ENCODE results near the gene KDM2B.

The KDM2B gene

DNA sequence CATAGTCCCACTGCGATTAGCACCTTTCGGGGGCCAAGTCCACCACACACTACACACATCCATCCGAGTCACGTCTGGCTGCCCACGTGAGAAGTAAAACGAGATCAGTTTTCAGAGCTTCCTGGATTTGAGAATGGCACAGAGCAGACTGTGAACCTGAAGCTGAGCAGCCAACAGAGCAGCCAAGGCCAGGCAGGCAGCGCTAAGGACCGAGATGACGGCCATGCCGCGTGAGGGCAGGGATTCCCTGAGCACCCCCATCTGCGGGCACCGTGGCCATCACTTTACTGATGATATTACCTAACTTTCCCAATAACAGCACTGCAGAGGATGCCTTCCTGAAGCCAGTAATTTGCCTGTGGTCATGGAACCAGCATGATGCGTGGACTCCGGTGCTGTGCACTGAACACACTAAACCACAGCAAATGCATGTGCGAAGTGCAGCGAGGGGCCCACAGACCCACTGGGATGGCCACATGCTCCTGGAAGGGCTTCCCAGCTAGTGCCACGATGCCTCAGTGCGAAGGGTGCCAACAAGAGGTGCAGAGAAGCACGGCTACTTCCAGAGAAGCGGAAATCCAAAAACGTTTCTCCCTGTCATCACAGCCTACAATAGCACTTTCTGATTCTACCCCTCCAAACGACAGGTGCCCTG, 124.9 kb downstream of the KDM2B start:
- DNase-seq: no peak

DNA sequence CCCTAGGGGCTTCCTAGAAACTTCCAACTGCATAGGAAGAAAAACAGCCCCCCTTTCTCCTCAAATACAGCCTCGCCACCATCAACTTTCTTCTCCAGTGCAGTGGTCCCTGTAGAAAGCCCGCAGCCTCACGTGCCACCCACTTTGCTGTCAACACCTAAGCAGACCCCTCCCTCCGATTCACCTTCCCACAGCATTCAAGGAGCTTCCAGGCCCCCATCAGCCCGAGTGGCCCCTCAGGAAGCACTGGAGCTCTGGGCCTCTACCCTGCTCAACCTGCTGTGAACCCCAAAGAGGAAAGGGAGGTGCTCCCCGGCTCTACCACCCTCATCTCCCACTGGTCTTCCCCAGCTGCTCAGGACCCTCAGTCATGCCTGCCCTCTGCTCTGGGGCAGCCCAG, 125.9 kb downstream of the KDM2B start:
- no peak for DNase-seq

DNA sequence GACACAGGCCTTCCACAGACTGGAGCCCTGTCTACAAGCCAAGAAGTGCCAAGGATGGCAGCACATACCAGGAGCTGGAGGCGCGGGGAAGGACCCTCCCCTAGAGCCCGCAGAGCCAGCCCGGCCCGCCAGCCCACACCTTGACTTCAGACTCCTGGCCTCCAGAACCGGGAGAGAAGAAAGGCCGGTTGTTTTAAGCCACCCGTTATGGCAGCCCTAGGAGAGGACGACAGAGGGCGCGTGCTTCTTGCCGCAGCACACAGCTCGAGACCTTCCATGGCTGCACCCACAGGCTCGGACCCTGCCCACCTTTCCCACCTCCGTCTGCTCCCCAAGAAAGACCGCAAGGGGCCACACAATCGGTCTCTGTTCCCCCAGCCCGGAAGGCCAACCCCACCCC, 127.2 kb downstream of the KDM2B start:
- DNase-seq: no peak

DNA sequence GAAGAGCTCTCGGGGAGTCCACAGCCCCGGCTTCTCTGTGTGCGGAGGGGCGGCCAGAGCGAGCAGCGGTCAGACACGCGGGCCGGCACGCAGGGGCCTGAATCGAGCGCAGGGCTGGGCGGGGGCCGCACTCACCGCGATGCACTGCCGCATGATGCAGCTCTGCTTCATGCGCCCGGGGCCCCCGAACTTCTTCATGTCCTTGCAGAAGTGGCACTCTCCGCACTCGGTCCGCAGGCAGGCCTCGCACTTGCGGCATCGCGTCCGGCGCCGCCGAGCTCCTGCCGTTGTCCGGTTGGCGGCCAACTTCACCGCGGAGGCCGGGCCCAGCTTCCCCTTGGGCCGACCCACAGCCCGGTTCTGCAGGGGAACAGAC, 127.8 kb downstream of the KDM2B start:
- no peak for DNase-seq

DNA sequence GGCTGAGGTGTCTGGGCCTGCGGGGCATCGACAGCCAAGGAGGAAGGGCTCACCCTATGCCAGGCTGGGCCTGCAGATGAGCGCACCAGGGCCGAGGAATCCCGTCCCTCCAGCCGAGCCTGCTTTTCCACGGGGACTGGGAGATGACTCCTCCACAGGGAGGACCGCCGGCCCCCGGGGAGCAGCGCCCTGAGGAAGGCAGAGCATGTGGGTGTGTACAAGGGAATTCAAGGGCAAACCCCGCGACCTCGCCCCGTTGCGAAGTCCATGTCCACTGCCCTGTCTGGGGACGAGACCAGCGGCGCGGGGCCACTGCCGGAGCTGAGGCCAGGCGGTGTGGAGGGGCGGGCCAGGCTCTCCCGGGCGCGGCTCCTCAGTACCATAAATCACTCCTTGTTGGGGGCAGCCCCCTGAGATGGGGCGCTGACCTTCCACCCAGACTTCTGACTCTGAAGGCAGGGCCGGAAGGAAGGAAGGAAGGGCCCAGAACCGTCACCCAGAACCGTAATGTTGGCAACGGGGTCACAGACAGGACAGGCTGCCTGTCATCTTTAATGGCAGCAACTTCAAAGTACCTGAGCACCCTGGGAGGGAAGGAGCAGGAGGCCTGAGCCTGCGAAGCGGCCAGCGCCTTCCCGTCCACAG, 128.4 kb downstream of the KDM2B start:
- no peak for DNase-seq

DNA sequence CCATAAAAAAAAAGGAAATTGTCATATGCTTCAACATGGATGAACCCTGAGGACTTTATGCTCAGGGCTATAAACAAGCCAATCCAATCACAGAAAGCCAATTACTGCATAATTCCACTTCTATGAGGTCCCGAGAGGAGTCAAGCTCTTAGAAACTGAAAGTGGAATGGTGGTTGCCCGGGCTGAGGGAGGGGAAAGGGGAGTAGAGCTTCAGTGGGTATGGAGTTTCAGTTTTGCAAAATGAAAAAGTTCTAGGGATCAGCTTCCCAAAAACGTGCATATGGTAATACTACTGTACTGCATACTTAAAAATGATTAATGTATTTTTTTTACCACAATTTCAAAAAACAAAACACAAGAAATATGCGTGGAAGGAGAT, 128.9 kb downstream of the KDM2B start:
- no peak for DNase-seq

DNA sequence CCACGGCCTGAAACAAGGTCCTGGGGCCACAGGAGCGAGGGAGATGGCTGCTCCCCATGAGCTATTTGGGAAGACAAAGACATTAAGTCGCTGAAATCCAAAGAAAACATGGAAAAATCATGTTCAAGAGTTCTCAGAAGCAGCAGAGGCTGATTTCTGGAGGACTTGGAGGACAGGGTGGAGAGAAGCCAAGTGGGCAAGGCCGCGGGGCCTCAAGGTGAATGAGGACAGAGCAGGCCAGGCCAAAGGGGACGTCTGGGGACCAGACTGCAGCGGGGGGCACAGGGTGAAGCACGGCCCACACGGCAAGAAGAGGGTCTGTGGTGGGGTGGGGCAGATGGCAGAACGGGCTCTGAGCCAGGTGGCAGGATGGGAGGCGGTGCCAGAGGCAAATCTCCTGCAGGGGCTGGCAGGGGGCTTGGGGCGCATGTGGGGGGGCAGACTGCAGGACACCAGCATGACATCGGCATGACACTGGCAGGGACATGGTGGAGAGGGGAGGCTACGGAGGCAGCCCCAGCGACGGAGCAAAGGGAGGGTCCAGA, 132.0 kb downstream of the KDM2B start:
- no peak for DNase-seq

DNA sequence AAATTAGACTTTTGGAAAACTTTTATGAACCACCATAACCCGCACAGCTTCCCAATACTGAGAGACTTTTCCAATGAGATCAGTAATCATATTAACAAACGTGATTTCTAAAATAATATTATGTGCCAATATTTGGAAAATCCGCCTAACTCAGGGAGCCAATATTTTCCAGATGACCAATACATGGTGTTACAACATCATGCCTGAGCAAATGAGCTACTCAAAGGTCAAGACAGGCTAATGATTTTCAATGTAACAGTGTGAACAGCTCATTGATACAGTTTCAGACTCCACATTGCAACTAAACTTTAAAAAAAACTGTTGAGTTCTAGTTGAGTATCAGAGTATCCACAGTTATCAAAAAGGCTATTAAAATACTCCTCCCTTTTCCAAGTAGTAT, 134.1 kb downstream of the KDM2B start:
- DNase-seq: no peak

DNA sequence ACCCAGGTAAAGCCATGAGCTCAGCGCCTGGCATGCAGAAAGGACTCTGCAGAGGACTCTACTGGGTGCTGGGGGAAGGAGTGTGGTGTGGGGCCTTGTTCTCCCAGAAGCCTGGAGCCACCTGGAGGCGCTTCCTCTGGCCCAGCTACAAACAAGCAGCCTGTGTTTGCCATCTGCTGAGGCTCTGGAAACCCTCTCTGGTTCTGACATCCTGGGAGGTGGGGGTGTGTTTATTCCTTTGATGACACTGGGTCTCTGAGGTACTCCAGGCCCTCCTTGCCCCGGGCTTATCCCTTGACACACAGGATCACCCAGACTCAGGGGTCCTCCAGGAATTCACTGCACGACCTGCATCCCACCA, 136.0 kb downstream of the KDM2B start:
- no peak for DNase-seq

DNA sequence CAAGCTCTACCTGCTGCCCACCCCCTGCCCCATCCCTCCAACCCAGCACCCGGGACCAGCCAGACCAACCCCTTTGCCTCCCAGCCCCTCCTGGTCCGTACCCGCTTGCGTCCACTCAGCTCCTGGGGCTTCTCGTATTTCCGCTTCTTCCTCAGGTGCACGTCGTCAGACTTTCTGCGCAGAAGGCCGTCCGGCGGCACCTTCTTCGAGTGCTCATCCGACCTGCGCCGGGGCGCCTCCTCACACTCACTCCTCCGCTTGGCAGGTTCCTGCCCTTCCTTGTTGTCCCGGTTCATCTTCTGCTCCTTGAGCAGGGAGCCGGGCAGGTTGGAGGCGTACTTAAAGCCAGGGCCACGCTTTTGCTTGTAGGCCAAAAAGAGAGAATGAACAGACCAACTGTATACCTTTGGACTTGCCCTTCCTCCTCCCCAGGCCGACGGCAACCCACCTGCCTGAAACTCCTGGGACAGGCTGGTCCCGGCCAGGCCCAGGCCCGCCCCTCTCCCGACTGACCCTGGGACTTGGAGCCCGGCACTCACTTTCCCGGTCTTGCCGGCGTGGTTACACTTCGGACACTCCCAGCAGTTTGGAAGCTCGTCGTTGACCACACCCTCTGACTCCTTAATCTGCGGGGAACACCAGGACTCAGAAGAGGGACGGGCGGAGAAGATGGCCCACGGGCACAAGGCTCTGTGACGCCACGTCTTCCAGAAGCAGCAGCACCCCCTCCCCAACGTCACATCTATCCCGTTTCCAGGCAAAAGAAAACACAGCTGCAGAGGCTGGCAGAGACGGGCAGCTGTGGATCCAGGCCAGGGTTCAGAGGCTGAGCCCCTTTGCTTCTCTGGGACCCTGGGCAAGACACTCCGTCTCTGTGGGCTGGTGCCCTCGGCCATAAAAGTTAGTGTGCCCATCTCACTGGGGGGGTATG, 136.6 kb downstream of the KDM2B start:
- DNase-seq: no peak

DNA sequence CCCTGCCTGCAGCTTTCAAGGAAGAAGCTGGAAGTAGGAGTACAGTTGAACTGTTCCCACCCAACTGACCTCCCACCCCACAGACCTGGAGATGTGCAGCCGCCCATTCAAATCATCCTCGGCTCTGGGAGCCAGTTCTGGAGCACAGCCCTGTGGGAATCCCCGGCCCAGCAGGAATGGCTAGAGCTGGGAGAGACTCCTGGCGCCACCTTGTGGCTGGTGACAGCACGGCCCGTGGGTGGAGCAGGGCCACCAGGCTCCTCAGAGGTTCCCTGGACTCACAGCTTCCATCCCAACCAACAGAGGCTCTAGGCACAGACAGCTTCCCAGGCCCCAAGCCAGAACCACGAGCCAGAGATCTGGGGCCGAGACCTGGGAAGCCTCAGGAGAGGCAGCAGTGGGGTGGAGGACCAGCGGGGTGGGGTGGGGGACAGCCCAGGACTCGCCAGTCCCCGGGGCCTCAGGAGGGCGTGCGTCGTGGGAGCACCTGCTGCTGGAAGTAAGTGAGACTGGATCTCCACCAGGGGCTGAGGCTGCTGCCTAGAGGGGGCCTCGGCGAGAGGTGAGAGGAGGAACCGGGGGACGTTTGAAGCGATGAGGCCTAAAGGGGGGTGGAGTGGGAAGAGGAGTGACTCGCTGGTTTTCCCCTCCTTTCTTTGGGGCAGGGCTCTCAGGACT, 137.5 kb downstream of the KDM2B start:
- peak; percentile 66 for DNase-seq

DNA sequence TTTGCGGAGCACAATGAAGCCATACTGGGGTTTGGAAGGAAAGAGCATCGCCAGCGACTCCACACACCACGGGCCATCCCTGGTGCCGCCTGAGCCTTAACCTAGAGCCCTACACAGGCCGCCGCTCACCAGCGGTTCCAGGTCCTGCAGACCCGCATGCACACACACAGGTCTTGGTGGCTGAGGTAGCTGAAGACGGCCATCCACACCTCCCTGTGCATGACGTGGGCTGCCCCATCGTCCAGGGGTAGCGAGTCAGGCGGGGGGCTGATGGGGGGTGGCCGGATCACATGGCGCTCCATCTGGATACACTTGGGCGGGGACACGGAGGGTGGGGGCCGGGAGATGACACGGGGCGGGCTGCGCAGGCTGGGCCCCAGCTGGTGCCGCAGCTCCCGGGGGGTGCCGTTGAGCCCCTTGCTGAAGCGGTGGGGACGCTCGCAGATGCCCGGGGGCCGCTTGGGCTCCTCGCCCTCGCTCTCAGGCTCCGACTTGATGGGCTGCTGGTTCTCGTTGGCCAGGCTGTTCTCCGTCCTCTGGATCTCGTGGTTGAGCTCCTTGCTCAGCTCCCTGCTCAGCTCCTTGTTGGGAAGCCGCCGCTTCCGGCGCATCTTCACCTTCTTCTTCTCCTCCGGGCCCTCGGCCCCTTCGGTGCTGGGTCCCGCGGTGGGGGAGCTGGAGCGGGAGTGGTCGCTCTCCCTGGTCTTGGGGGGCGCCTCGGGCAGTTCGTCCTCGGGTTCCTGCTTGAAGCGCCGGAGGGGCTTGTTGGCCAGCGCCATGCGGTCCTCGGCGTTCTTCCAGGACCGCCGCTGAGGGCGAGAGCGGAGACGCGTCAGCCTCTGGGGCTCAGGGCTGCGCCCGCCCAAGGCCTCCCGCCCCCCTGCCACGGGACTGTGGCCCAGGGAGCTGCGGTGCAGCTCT, 138.5 kb downstream of the KDM2B start:
- DNase-seq: no peak

DNA sequence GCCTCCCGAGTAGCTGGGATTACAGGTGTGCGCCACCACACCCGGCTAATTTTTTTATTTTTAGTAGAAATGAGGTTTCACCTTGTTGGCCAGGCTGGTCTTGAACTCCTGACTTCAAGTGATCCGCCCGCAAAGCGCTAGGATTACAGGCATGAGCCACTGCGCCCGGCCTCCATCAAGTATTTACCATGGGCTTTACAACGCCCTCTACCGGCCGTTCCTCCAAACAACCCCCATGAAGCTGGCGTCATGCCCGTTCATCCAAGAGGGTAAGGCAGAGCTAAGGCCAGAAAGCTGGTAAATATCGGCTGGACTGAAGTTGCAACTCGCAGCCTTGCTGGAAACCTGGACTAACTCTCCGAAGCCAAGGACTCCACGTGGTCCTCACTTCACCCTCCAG, 139.3 kb downstream of the KDM2B start:
- DNase-seq: no peak

DNA sequence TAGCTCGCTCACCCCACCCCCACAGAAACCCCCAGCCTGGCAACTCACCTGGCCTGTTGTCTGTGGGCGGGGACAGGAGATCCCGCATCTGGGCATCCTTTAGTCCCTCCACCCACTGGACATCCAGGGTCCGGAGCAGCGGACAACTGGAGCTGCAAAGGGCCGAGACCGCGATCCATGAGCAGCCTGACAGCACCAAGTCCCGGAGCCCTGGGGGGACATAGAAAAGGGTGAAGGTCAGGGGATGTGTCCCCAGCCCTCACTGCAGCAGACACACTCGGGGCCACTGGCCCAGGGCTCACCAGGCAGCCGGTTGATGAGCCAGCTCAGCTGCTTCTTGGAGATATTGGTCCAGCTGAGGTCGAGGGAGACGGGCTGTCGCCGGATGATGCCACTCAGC, 140.1 kb downstream of the KDM2B start:
- DNase-seq: no peak

DNA sequence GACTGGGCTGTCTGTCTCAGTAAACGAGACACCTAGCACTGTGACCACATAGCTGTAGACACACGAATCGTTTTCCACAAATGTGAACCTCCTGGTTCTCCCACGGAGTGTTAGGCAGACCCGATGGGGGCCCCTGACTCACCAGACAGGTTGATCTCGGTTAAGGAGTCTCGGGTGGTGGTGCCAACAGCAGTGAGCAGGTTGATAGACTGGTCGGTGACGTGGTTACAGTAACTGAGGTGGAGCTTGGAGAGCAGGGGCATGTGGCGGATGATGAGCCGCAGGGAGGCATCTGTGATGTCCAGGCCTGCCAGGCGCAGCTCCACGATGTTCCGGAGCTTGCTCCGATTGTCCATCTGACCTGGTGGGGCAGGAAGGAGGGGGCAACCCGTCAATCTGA, 141.1 kb downstream of the KDM2B start:
- no peak for DNase-seq

DNA sequence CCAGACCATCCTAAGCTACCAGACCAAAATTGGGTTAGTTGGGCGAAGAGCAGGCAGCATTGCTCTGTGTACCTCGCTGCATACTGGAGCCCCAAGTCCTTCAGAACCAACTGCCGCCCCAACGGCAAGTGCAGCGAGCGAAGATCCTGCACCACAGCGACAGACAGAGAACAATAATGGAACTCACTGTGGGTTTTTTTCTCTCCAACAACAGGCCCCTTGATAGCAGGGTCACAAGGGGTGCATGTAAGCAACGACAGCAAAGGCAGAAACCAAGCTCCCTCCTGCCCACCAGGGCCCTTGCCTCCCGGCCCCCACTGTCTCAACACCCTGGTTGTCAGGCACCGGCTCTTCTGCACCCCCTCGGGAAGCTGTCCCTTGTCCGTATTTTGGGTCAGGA, 141.9 kb downstream of the KDM2B start:
- DNase-seq: no peak

DNA sequence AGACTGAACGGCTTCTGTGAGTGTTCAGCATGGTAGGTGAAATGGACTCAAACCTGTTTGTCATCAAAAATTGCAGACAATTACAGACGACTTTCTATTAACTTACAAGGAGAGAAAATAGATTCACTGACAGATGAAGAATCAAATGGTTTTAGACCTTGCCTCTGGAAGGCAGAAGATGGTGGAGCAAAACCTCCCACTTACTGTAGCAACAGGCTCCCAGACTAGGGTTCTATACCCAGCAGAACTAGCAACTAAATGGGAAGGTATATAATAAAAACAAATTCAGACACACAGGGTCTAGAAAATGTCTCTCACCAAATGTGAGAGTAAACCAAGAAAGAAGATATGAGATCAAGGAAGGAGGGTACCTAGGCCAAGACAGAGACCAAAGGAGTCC, 144.1 kb downstream of the KDM2B start:
- no peak for DNase-seq

DNA sequence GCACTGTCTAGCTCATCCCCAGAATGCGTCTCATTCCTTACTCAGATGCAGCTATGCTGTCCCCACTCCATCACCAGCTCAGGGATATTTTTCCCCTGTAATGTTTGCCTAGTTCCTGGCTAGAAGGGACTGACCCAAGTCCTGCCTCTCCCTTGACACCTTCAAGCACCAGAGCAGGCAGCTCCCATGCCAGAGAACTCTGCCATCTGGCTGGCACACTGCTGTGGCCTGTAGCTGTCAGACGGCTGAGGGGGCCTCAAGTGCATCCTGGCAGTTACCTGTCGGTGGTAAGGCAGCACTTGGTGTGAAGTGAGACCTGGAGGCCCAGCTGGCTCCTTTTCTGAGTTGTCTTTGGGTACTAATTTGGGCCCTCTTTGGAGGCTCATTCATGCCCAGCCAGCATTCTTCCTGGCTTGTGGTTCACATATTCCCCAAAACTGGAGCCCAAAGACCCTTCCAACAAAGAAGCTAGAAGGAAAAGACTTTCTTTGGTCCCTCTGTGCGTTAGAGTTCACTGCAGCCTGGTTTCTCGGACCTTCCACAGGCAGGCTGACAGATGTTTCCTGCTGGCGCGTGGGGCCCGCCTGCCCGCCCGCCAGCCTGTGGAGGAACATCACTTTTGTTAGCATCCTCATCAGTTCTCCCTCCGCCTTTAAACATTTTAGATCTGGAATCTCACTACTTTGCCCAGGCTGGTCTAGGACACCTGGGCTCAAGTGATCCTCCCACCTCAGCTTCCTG, 147.9 kb downstream of the KDM2B start:
- no peak for DNase-seq

DNA sequence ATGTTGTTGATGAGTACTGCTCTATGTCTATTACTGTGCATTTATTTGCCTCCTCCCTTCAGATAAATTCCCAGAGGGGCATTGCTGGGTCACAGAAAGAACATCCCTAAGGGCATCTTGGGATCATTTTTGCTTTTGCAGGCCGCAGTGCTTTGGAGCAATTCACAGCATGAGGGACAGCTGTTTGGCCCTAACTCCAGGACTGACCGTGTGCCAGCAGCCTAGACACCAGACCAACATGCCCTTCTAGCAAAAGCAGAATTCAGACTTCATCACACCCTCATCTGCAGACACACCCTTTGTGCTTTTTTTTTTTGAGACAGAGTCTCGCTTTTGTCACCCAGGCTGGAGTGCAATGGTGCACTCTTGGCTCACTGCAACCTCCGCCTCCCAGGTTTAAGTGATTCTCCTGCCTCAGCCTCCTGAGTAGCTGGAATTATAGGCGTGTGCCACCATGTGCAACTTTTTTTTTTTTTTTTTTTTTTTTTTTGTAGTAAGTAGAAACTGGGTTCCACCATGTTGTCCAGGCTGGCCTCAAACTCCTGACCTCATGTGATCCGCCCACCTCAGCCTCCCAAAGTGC, 149.9 kb downstream of the KDM2B start:
- DNase-seq: no peak

DNA sequence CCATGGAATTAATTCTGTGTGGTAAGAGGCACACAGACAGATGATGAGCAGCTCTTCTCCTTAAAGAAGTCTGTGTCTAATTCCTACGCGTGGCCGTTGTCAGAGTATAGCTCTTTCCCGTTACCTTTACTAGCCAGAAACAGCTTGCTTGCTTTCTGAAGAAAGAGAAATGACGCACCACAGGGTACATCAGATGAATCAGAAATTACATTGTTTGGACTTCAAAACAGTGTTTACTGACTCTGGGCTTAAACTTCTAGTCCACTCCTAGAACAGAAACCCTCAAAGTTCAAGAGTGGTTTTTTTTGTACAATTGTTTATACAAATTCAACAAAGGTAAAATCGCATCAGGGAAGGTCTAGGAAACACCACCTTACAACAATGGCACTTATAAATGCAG, 151.9 kb downstream of the KDM2B start:
- DNase-seq: no peak

DNA sequence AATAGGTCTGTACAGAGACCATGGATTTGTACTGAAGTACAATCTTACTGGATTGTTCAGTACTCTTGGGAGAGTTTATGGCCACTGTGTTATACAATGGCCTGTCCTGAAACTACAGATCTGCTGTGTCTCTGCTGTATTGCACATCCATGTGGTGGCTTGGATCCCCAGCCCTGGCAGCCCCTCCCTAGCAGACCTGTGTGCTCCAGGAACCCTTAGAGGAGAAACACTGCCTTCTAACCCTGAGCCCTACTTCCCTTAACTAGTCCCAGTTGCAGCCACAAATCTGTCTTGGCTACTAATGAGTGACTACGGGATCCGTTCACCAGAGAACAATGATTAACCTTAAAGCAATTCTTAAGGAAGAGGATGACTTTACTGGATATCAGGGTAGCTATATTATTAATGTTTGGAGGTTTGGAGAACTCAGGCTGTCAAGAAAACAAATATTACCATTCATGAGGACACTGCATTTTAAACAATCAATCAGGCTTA, 153.2 kb downstream of the KDM2B start:
- no peak for DNase-seq
